Measurements from ENCODE around the gene WNT3A.

WNT3A gene

GRCh38 chr1:228012555-228012954 is 5.8 kb downstream of the WNT3A start:
- H3K9me2 ChIP-seq (ENCODE audit: low read depth, low read length): no peaks in the 10 kb centered on the region
- no peaks in the 10 kb centered on the region for H3K79me2 ChIP-seq (ENCODE audit: insufficient read depth, low read length)
- H3K27me3 ChIP-seq (ENCODE audit: insufficient read depth, low read length): no peaks in the 10 kb centered on the region
- TF ChIP-seq EZH2 (IDR thresholded peaks at IDR 0.05; ENCODE audit: borderline replicate concordance, low read length): no peak
- TF ChIP-seq CTCF (IDR thresholded peaks at IDR 0.05; ENCODE audit: low read length): no peak
- H3K36me3 ChIP-seq (ENCODE audit: insufficient read depth, low read length): no peaks in the 10 kb centered on the region
- H3K4me2 ChIP-seq (ENCODE audit: low read length): no peak overlapping the region
- no peak overlapping the region for H3K9ac ChIP-seq (ENCODE audit: low read length)
- no peak overlapping the region for H3K27ac ChIP-seq (ENCODE audit: low read depth, low read length, poor library complexity, severe bottlenecking)
- H3K9me3 ChIP-seq (ENCODE audit: low read length): no peaks in the 10 kb centered on the region
- no peaks in the 10 kb centered on the region for H4K20me1 ChIP-seq (ENCODE audit: insufficient read depth, low read length)
- H3K4me3 ChIP-seq (ENCODE audit: low read depth, low read length, poor library complexity, severe bottlenecking): no peak overlapping the region
- peaks cover 3% of the 10 kb centered on the region for H3K4me1 ChIP-seq (ENCODE audit: insufficient read depth, low read length, severe bottlenecking)
- H2AFZ ChIP-seq (ENCODE audit: low read length): no peak overlapping the region
- no peaks in the 10 kb centered on the region for H3F3A ChIP-seq (ENCODE audit: insufficient read depth, low read length)

- H3K27ac ChIP-seq (ENCODE audit: low read depth, low read length, poor library complexity, severe bottlenecking): no peak overlapping the region
- TF ChIP-seq EZH2 (IDR thresholded peaks at IDR 0.05; ENCODE audit: borderline replicate concordance, low read length) (no peak), CTCF (IDR thresholded peaks at IDR 0.05; ENCODE audit: low read length) (no peak)
- H2AFZ ChIP-seq (ENCODE audit: low read length): no peak overlapping the region
- no peak overlapping the region for H3K9ac ChIP-seq (ENCODE audit: low read length)
- peaks cover 3% of the 10 kb centered on the region for H3K4me1 ChIP-seq (ENCODE audit: insufficient read depth, low read length, severe bottlenecking)
- H3K4me2 ChIP-seq (ENCODE audit: low read length): no peak overlapping the region
- no peaks in the 10 kb centered on the region for H3K27me3 ChIP-seq (ENCODE audit: insufficient read depth, low read length)
- no peaks in the 10 kb centered on the region for H4K20me1 ChIP-seq (ENCODE audit: insufficient read depth, low read length)
- no peaks in the 10 kb centered on the region for H3K9me2 ChIP-seq (ENCODE audit: low read depth, low read length)
- H3K79me2 ChIP-seq (ENCODE audit: insufficient read depth, low read length): no peaks in the 10 kb centered on the region
- H3K36me3 ChIP-seq (ENCODE audit: insufficient read depth, low read length): no peaks in the 10 kb centered on the region
- no peak overlapping the region for H3K4me3 ChIP-seq (ENCODE audit: low read depth, low read length, poor library complexity, severe bottlenecking)
- H3F3A ChIP-seq (ENCODE audit: insufficient read depth, low read length): no peaks in the 10 kb centered on the region
- no peaks in the 10 kb centered on the region for H3K9me3 ChIP-seq (ENCODE audit: low read length)
These were observed 6.5 kb downstream of the WNT3A start for GRCh38 chr1:228013131-228013934.

GRCh38 chr1:228013935-228014930 is 7.4 kb downstream of the WNT3A start:
- Histone ChIP-seq H3K9ac (ENCODE audit: low read length) (no peak overlapping the region), H3K9me2 (ENCODE audit: low read depth, low read length) (no peaks in the 10 kb centered on the region), H3K79me2 (ENCODE audit: insufficient read depth, low read length) (no peaks in the 10 kb centered on the region), H3K27ac (ENCODE audit: low read depth, low read length, poor library complexity, severe bottlenecking) (no peak overlapping the region), H2AFZ (ENCODE audit: low read length) (no peak overlapping the region), H3K4me1 (ENCODE audit: insufficient read depth, low read length, severe bottlenecking) (peaks cover 3% of the 10 kb centered on the region), H3K27me3 (ENCODE audit: insufficient read depth, low read length) (no peaks in the 10 kb centered on the region), H4K20me1 (ENCODE audit: insufficient read depth, low read length) (no peaks in the 10 kb centered on the region), H3K4me3 (ENCODE audit: low read depth, low read length, poor library complexity, severe bottlenecking) (no peak overlapping the region), H3F3A (ENCODE audit: insufficient read depth, low read length) (no peaks in the 10 kb centered on the region), H3K36me3 (ENCODE audit: insufficient read depth, low read length) (no peaks in the 10 kb centered on the region), H3K9me3 (ENCODE audit: low read length) (no peaks in the 10 kb centered on the region), H3K4me2 (ENCODE audit: low read length) (no peak overlapping the region)
- no peak for TF ChIP-seq EZH2 (IDR thresholded peaks at IDR 0.05; ENCODE audit: borderline replicate concordance, low read length)
- TF ChIP-seq CTCF (IDR thresholded peaks at IDR 0.05; ENCODE audit: low read length): no peak

All from OCI-LY1 (cell line).